ENCODE measurements around the gene TK2.
"Not testable (repeated sequence)": the region's sequence is repeated elsewhere in the genome, so short reads cannot be mapped to it uniquely, and the experiment has no call there.

The TK2 gene

DNA sequence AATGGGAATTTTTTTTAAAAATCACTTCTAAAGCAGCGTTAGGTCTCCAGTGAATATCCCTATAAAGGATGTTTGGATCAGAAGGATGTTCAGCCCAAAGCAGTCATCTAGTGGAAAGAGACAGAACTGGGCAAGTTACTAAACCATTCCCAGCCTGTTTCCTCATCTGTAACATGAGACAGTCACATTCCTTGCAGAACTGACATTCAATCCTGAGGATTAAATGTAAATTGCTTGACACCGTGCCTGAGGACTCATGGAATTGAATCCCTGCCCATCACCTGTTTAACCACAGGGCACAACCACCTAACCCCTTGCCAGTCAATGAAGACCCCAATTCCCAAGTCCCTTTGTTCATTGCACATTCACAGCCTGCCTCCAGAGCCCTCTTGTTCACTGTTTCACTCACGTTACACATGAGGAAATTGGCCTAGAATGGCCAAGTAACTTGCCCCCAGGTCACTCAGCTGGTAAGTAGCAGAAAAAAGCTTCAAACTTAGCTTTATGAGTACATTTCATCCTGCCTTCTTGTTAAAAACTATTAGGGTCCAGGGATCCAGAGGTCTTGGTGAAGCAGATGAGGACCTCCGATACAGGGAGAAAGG, 30.8 kb upstream of the TK2 start:
- H3K36me3 ChIP-seq (ENCODE audit: insufficient read depth, low read length), result no peaks in the 10 kb centered on the region; the same call in 1 of the 2 replicates
- H3K9me3 ChIP-seq (ENCODE audit: control insufficient read depth, insufficient read depth, low read length), result no peaks in the 10 kb centered on the region
- no peak overlapping the region for H3K9ac ChIP-seq (ENCODE audit: low read depth, low read length)
- peaks cover 14% of the 10 kb centered on the region for H3K4me1 ChIP-seq (ENCODE audit: insufficient read depth, low read length)

DNA sequence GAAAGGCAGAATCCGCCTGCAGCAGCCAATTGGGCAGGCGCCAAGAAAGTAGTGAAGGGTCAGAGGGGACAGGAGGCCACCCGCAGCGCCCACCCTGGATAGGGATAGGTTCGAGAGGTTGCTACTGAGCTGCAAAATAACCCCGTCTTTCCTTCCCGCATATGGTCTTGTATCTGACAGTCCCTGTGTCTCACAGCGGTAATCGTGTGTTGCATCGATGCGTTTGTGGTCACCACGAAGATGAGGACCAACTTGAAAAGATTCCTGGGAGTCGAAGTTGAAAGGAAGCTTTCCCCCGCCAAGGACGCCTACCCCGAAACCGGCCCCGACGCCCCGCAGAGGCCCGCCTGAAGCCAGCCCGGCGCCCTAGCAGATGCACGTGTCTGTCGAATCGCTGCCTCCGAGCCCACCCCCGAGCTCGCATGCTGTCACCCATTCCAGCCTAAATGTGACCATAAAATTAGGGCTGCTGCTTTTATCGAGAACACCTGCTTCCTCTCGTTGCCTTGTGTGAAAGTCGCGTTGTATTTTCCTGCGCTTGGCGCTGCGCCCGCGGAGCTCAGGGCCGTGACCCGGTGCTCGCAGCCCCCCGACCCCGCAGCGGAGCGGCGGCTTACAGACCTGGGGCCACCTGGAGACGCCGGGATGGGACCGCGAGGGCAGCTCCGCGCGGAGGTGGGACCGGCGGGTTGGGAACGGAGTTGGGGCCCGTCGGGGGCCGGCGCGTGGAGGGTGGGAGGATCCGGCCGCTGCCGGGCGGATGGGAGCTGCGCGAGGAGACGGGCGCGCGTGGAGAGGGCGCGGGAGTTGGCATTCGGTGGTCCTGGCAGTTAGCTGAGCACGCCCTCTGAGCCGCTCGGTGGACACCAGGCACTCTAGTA, 29.0 kb upstream of the TK2 start, which contains the start of gene CMTM2:
CMTM2 (plus strand) TSS at position 813 of the 881 bp plus-strand sequence. CDS start 145 bp downstream, outside the sequence.
- Histone ChIP-seq H3K9ac (ENCODE audit: low read depth, low read length) (peak within 1 kb of the TSS; percentile 17; the same call in 1 of the 2 replicates), H3K4me1 (ENCODE audit: insufficient read depth, low read length) (peaks cover 14% of the 10 kb centered on the region), H3K9me3 (ENCODE audit: control insufficient read depth, insufficient read depth, low read length) (no peaks in the 10 kb centered on the region), H3K36me3 (ENCODE audit: insufficient read depth, low read length) (no peaks in the 10 kb centered on the region; the same call in 1 of the 2 replicates)

DNA sequence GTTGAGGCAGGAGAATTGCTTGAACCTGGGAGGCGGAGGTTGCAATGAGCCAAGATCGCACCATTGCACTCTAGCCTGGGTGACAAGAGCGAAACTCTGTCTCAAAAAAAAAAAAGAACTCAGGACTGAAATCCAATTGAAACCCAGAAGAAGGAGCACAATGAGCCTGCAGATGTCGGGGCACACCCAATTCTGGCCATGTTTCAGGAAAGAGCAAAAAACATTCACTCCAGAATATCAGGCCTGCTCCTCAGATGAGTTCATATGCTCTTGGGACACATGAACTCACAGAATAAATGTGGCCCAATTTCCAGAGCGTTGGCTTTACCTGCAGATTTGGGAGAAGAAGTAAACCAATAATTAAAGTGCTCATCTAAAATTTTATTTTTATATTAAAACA, 26.4 kb upstream of the TK2 start:
- H3K9me3 ChIP-seq (ENCODE audit: control insufficient read depth, insufficient read depth, low read length), result no peaks in the 10 kb centered on the region
- peaks cover 12% of the 10 kb centered on the region for H3K4me1 ChIP-seq (ENCODE audit: insufficient read depth, low read length)
- no peak overlapping the region for H3K9ac ChIP-seq (ENCODE audit: low read depth, low read length)
- H3K36me3 ChIP-seq (ENCODE audit: insufficient read depth, low read length), result no peaks in the 10 kb centered on the region; the same call in 1 of the 2 replicates

DNA sequence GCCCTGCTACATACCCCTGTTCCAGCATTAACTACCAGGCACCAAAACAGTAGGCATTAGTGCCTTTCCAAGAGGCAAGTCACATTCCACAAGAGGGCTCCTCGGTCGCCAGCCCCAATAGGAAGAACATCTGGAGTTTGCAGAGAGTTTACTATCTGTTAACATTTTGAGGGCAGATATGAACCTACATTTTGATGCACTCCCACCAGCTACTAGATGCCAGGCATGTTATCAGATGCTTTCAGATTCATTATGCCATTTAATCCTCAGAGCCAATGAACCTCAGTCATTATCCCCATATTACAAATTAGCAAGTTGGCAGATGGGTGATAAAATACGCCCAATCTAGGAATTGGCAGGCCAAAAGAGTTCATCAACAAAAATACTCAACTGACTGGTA, 25.1 kb upstream of the TK2 start:
- no peaks in the 10 kb centered on the region for H3K9me3 ChIP-seq (ENCODE audit: control insufficient read depth, insufficient read depth, low read length)
- no peak overlapping the region for H3K9ac ChIP-seq (ENCODE audit: low read depth, low read length)
- H3K36me3 ChIP-seq (ENCODE audit: insufficient read depth, low read length), result no peaks in the 10 kb centered on the region
- no peaks in the 10 kb centered on the region for H3K4me1 ChIP-seq (ENCODE audit: insufficient read depth, low read length)

DNA sequence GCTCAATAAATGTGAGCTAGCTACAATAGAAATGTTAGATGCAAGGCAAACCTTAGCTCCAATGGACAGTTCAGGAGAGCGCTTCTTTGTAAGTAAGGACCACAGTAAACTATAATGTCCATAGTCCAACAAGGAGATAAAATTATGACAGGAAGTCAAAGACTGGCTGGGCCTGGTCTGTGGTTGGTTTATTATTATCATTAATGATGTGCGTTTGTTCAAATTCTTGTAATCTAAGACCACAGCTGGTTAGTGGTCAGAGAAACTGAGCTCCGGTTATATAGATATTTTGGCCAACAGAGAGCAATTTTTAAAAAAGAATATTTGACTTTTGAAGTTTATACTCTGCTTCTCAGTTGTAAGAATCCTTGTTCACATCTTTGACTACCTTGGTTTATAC, 24.6 kb upstream of the TK2 start:
- Histone ChIP-seq H3K4me1 (ENCODE audit: insufficient read depth, low read length) (no peaks in the 10 kb centered on the region), H3K36me3 (ENCODE audit: insufficient read depth, low read length) (no peaks in the 10 kb centered on the region), H3K9ac (ENCODE audit: low read depth, low read length) (no peak overlapping the region), H3K9me3 (ENCODE audit: control insufficient read depth, insufficient read depth, low read length) (no peaks in the 10 kb centered on the region)

DNA sequence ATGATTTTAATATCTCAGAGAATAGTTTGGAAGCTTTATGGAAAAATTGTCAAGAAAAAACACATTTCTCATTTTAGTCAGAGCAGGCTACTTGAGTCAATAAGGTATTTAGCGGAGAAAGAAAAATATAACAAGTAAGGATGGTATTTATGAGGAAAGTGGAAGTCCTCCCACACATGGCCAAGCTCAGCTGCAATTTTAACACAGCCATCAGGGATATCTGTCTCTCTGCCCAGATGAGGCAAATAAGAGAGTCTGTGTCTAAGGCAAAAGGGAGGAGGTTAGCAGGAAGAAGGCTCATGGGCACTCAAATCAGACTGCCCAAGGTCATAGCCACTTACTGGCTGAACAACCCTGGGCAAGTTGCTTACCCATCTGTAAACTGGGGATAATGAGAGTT, 24.2 kb upstream of the TK2 start:
- Histone ChIP-seq H3K4me1 (ENCODE audit: insufficient read depth, low read length) (no peaks in the 10 kb centered on the region), H3K36me3 (ENCODE audit: insufficient read depth, low read length) (no peaks in the 10 kb centered on the region), H3K9ac (ENCODE audit: low read depth, low read length) (no peak overlapping the region), H3K9me3 (ENCODE audit: control insufficient read depth, insufficient read depth, low read length) (no peaks in the 10 kb centered on the region)

DNA sequence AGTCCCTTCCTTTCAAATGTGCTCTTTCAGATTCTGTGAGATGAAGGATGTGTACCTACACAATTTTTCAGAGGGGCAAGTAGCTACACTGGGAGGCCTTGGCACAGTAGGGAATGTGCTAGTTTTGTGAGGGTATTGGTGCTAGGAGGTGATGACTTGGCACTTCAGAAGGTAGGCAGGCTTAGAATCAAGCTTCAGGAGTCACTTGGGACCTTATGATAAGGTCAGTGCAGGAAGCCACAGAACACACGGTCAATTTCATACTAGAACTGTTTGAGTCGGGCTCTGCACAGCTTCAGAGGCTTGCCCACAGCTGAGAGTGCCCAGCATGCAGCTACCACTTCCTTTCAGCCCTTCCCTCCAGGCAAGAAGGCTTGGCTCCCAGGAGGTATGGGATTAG, 22.4 kb upstream of the TK2 start:
- Histone ChIP-seq H3K36me3 (ENCODE audit: insufficient read depth, low read length) (no peaks in the 10 kb centered on the region), H3K9me3 (ENCODE audit: control insufficient read depth, insufficient read depth, low read length) (no peaks in the 10 kb centered on the region), H3K9ac (ENCODE audit: low read depth, low read length) (no peak overlapping the region), H3K4me1 (ENCODE audit: insufficient read depth, low read length) (no peaks in the 10 kb centered on the region)

DNA sequence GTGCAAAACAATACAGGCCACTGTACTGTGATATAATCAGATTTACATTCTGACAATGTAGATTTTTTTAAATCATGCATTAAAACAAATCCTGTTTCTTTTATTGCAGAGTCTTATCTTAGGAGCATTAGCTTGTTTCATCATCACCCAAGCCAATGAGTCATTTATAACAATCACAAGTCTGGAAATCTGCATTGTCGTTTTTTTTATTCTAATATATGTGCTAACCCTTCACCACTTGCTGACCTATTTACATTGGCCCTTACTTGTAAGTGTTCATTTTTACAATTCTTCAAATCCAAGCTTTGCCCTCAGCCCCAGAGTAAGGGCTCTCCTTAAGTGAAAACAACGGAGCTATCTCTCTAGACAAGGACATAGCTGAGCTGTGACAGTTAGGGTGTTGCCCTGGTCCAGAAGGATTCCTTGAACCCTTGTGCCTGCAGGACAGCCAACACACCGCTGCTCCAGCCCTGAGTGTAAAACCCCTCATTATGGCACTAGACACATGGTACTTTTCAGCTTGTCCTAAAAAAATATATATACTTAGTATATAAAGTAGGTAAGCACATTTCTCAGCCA, 20.0 kb upstream of the TK2 start:
- H3K9me3 ChIP-seq (ENCODE audit: control insufficient read depth, insufficient read depth, low read length), result no peaks in the 10 kb centered on the region
- H3K9ac ChIP-seq (ENCODE audit: low read depth, low read length), result no peak overlapping the region
- H3K36me3 ChIP-seq (ENCODE audit: insufficient read depth, low read length), result no peaks in the 10 kb centered on the region
- no peaks in the 10 kb centered on the region for H3K4me1 ChIP-seq (ENCODE audit: insufficient read depth, low read length)

DNA sequence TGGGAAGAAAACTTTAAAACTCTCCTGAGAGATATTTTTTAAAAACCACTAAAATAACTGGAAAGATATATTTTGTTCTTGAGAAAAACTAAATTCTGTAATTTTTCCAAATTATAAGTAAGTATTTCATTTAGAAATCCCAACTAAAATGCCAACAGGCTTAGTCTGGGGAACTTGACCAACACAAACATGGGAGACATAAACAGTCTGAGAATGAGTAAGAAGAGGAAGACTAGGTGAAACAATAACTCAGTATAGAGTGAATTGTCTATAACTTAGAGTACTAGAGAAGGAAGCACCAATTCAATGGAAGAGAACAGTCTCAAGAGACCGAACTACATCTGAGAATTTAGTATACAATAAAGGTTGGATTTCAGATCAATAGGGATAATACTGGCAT, 19.2 kb upstream of the TK2 start:
- H3K4me1 ChIP-seq (ENCODE audit: insufficient read depth, low read length), result no peaks in the 10 kb centered on the region
- H3K9me3 ChIP-seq (ENCODE audit: control insufficient read depth, insufficient read depth, low read length), result no peaks in the 10 kb centered on the region
- no peak overlapping the region for H3K9ac ChIP-seq (ENCODE audit: low read depth, low read length)
- no peaks in the 10 kb centered on the region for H3K36me3 ChIP-seq (ENCODE audit: insufficient read depth, low read length)

DNA sequence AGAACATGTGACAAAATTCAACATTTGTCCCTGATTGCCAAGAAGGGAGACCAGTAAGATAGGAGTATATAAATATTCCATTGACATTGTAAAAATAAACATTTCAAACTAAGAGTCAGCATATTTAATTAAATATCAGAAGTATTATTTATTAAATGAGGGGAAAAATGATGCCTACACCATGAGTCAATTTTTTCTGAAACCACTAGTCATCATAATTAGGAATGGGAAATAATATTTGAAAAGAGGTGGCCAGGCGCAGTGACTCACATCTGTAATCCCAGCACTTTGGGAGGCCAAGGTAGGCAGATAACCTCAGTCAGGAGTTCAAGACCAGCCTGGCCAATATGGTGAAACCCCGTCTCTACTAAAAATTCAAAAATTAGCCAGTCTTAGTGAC, 18.4 kb upstream of the TK2 start:
- no peak overlapping the region for H3K9ac ChIP-seq (ENCODE audit: low read depth, low read length)
- H3K36me3 ChIP-seq (ENCODE audit: insufficient read depth, low read length), result no peaks in the 10 kb centered on the region; the same call in 1 of the 2 replicates
- H3K4me1 ChIP-seq (ENCODE audit: insufficient read depth, low read length), result no peaks in the 10 kb centered on the region
- H3K9me3 ChIP-seq (ENCODE audit: control insufficient read depth, insufficient read depth, low read length), result no peaks in the 10 kb centered on the region

DNA sequence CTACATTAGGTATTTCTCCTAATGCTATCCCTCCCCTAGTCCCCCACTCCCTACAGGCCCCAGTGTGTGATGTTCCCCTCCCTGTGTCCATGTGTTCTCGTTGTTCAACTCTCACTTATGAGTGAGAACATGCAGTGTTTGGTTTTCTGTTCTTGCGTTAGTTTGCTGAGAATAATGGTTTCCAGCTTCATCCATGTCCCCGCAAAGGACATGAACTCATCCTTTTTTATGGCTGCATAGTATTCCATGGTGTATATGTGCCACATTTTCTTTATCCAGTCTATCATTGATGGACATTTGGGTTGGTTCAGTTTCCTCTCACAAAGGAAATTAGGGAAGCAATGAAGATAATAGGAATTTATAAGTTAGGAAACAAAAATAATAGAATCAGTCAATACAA, 17.3 kb upstream of the TK2 start:
- H3K36me3 ChIP-seq (ENCODE audit: insufficient read depth, low read length); H3K9me3 ChIP-seq (ENCODE audit: control insufficient read depth, insufficient read depth, low read length); H3K4me1 ChIP-seq (ENCODE audit: insufficient read depth, low read length); H3K9ac ChIP-seq (ENCODE audit: low read depth, low read length): not testable (repeated sequence)

DNA sequence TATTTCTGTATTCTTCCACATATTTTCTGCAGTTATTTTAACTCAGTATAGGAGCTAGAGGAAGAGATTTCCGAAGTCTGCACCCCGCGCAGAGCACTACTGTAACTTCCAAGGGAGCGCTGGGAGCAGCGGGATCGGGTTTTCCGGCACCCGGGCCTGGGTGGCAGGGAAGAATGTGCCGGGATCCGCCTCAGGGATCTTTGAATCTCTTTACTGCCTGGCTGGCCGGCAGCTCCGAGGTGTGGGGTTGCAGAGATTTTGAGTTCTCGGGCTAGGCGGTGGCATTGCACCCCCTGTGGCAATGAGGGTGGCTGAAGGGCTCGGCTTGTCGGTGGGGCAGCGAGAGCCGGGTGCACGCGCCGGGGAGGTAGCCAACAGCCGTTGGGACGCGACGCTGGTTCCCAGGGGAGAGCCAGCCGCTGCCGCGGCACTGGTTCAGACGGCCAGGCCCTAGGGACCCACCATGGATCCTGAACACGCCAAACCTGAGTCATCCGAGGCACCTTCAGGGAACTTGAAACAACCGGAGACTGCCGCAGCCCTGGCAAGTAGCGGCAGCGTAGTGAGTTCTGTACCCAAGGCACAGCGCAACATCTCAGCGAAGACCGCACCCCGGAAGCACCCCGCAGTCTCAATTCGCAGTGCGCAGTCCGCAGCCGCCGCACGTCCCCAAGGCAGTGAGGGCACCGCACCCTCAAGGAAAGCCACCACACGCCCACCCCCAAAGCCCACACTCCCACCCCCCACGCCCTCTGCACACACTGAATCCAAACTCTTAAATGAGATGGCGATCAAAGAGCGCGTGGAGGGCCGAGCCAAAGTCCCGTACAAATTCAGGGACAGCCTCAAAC, 16.4 kb upstream of the TK2 start, which contains the start of gene CMTM1:
CMTM1 (plus strand) TSS at position 389 of the 851 bp plus-strand sequence; CDS start at position 464, 75 bp downstream.
- Histone ChIP-seq H3K36me3 (ENCODE audit: insufficient read depth, low read length) (no peaks in the 10 kb centered on the region; the same call in 1 of the 2 replicates), H3K9ac (ENCODE audit: low read depth, low read length) (no peak within 1 kb of the TSS), H3K4me1 (ENCODE audit: insufficient read depth, low read length) (no peaks in the 10 kb centered on the region)

DNA sequence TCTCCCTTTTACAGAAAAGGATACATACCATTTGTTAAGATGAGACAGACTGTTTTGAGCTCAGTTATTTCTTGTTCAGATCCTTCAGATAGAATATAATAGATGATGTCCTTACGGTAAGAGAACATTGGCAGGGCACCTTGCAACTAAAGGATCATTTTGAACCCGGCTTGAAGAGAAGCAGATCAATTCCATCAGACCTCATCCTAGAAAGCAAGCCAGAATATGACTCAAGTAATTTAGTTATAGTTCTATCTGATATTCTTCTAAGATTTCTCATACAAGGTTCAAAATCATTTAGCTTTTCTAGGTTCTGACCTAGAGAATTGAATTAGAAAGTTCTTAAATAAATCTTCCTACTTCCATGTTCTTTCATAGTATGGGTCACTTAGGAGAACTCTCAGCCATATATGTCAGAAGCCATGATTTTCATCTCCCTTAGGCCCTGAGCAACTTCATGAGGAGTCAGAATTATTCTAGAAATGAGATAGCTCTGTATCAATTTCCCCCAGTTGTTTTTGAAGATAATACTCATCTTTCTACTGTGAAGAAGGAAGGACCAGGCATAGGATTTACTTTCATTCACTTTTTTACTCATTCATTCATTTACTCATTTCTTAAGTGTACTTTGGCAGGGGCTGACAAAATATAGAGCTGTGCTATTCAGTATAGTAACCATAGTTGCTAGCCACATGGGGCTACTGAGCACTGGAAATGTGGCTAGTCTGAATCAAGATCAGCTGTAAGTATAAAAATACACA, 13.8 kb upstream of the TK2 start:
- no peak overlapping the region for H3K9ac ChIP-seq (ENCODE audit: low read depth, low read length)
- no peaks in the 10 kb centered on the region for H3K4me1 ChIP-seq (ENCODE audit: insufficient read depth, low read length)
- no peaks in the 10 kb centered on the region; the same call in 1 of the 2 replicates for H3K36me3 ChIP-seq (ENCODE audit: insufficient read depth, low read length)
- no peaks in the 10 kb centered on the region for H3K9me3 ChIP-seq (ENCODE audit: control insufficient read depth, insufficient read depth, low read length)

More for the DNA sequence above, 16.4 kb upstream of the TK2 start, which contains the start of gene CMTM1:
- H3K9me3 ChIP-seq (ENCODE audit: control insufficient read depth, insufficient read depth, low read length), result no peaks in the 10 kb centered on the region

Measured in ES-I3 (cell line).